Activated naive CD4-positive, alpha-beta T cell treated with anti-CD3 and anti-CD28 coated beads, Interleukin-2, amount 50 U/mL, for 72 hours (primary cell): Measurements from ENCODE around the gene ASRGL1. TPM values are rescaled to one million over a fixed set of nuclear protein-coding genes. Genes with fewer than 3 reads are reported as not detected.

ENCODE experiments used
- ATAC-seq, 2 donors: fragments of 150-1000 bp; cut with Tn5 transposase; 2 replicates each; pipeline ENCODE4 v1.10.0; 2021; ENCODE audit warnings: mild to moderate bottlenecking in 2 of 2, moderate library complexity in 2 of 2
- DNase-seq, 2 donors: peaks; one replicate each; pipeline ENCODE4 v3.0.0; 2021 to 2022; ENCODE audit warnings: low spot score in 2 of 2
- H3K27ac Mint-ChIP-seq, 2 donors: one replicate each; pipeline ENCODE4 v1.8.0; 2022; ENCODE audit warnings: mild to moderate bottlenecking in 2 of 2, mixed read lengths in 2 of 2
- H3K36me3 Mint-ChIP-seq, 2 donors: one replicate each; pipeline ENCODE4 v1.8.0; 2022; ENCODE audit warnings: mixed read lengths in 2 of 2
- H3K9me3 Mint-ChIP-seq, 2 donors: one replicate each; pipeline ENCODE4 v1.8.0; 2022; ENCODE audit warnings: mixed read lengths in 2 of 2
- total RNA-seq, 2 donors: library from RNA; stranded (reverse); gene quantifications; one replicate each; pipeline ENCODE4 v1.2.3, GENCODE V29; 2022

The ASRGL1 gene
- total RNA-seq, 2 donors from 2014 or later: 5.5 to 8.1 TPM

GRCh38 chr11:62399878-62400266 lies 62.6 kb downstream of the ASRGL1 start:
- no peaks in the 10 kb centered on the region for H3K36me3 Mint-ChIP-seq
- ATAC-seq (no peak), DNase-seq (no peak)
- H3K27ac Mint-ChIP-seq: no peak overlapping the region
- no peaks in the 10 kb centered on the region for H3K9me3 Mint-ChIP-seq

- no peaks in the 10 kb centered on the region for H3K36me3 Mint-ChIP-seq
- H3K9me3 Mint-ChIP-seq: no peaks in the 10 kb centered on the region
- no peak overlapping the region for H3K27ac Mint-ChIP-seq
- ATAC-seq (no peak), DNase-seq (no peak)
Observed at GRCh38 chr11:62400281-62400680, 63.0 kb downstream of the ASRGL1 start.

DNA sequence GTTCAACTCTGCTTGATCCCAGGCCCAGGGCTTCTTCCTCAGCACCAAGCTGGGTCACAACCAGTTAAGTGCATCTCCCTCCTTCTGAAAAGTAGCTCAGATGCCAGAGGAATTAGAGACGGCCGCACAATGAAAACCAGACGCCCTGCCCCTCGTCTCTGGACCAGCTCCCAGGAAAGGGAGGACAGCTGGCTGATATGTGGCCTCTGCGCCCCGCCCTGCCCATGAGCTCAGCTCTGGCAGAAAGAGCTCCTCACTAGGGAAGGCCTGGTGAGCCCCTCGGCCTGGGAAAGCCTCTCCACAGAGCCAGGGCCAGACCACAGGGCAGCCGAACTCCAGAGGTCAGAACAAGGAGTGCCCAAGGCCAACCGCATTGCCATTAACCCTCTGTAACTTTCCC lies 63.5 kb downstream of the ASRGL1 start:
- ATAC-seq: no peak
- no peak for DNase-seq
- Mint-ChIP-seq H3K27ac (no peak overlapping the region), H3K9me3 (no peaks in the 10 kb centered on the region), H3K36me3 (no peaks in the 10 kb centered on the region)

GRCh38 chr11:62401356-62401755 lies 64.1 kb downstream of the ASRGL1 start:
- Mint-ChIP-seq H3K27ac (peak overlapping the region; percentile 88 to 96), H3K36me3 (no peaks in the 10 kb centered on the region), H3K9me3 (no peaks in the 10 kb centered on the region)
- DNase-seq: no peak
- no peak for ATAC-seq

DNA sequence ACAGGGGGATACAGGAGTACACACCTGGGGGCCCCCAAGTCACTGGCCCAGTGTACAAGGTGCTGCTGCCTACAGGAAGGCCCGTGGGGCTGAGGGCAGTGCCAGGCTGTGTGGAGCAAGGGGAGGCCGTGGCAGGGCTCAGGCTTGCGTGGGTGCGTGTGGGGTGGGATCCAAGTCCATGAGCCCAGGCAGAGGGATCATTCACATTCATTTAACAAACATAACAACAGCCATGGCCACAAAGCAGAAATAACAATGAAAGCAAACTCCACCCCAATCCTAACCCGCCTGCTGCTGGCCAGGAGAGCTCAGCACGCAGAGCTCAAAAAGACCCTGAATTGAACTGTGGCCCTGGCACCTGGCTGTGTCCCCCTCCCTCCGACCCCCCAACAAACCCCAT lies 64.6 kb downstream of the ASRGL1 start:
- H3K9me3 Mint-ChIP-seq: no peaks in the 10 kb centered on the region
- peak in 1 of 2 donors; percentile 48 for ATAC-seq
- peak overlapping the region; percentile 88 to 96 for H3K27ac Mint-ChIP-seq
- no peaks in the 10 kb centered on the region for H3K36me3 Mint-ChIP-seq
- DNase-seq: no peak

DNA sequence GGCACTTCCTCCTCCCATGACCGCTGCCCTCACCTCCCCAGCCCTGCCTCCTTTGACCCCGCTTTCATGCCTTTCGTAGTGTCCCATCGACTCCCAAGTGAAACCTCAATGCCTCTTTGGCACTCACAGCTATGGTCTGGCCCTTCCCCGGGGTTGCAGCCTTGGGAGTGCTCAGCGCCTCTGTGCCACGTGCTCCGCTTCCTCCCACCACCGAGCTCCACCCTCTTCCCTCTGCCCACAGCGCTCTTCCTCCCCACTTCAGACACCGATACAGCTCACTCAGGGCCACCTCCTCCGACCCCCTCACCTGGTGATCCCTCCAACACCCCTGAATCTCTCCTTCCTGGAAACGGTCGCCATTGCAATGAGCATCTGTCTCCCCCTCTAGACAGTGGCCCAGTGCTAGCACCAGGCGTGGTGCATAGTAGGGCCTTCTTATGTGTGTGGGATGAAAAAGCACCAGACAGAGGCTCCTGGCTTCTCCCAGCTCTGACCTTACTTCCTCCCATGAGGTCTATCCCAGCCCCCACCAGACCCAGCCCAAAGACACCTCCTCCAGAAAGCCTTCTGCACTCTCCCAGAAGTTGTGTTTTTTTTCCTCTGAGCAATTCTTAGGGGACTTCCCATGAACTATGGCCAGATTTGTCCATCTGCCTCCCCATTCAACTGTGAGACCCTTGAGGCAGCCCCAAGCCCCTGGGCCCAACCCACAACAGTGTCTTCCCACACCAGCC lies 65.1 kb downstream of the ASRGL1 start:
- H3K27ac Mint-ChIP-seq: peak overlapping the region; percentile 88 to 96
- DNase-seq: no peak
- no peaks in the 10 kb centered on the region for H3K36me3 Mint-ChIP-seq
- peak; percentile 80 to 95 for ATAC-seq
- H3K9me3 Mint-ChIP-seq: no peaks in the 10 kb centered on the region

GRCh38 chr11:62402960-62403730 lies 65.9 kb downstream of the ASRGL1 start:
- Mint-ChIP-seq H3K27ac (peak overlapping the region; percentile 88), H3K36me3 (no peaks in the 10 kb centered on the region), H3K9me3 (no peaks in the 10 kb centered on the region)
- ATAC-seq (no peak), DNase-seq (no peak)

- Mint-ChIP-seq H3K36me3 (no peaks in the 10 kb centered on the region), H3K9me3 (no peaks in the 10 kb centered on the region), H3K27ac (peak overlapping the region; percentile 5 to 48)
- ATAC-seq (no peak), DNase-seq (no peak)
Observed at GRCh38 chr11:62404435-62404834, 67.2 kb downstream of the ASRGL1 start.

GRCh38 chr11:62404901-62405300 lies 67.7 kb downstream of the ASRGL1 start:
- Mint-ChIP-seq H3K27ac (peak overlapping the region; percentile 5 to 48), H3K36me3 (no peaks in the 10 kb centered on the region), H3K9me3 (no peaks in the 10 kb centered on the region)
- no peak for ATAC-seq
- no peak for DNase-seq

- ATAC-seq: no peak
- H3K27ac Mint-ChIP-seq: no peak overlapping the region
- DNase-seq: no peak
- H3K9me3 Mint-ChIP-seq: no peaks in the 10 kb centered on the region
- H3K36me3 Mint-ChIP-seq: no peaks in the 10 kb centered on the region
Observed at GRCh38 chr11:62406034-62406433, 68.8 kb downstream of the ASRGL1 start.

DNA sequence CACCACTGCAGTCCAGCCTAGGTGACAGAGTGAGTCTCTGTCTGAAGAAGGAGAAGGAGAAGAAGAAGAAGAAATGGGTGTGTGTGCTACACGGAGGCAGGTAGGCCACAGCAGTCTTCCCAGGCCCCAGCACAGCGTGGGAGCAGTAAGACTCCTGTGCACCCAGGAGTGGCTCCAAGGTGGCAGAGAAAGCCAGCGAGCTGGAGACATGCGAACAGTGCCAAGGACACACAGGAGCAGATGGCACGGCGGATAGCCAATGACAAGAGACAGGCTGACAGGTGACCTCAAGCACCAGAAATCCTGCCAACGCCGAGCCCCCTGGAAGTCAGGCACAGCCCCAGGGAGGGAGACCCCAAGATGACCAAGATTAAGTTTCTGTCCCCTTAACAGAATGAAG lies 72.6 kb downstream of the ASRGL1 start:
- Mint-ChIP-seq H3K36me3 (no peaks in the 10 kb centered on the region), H3K9me3 (no peaks in the 10 kb centered on the region), H3K27ac (no peak overlapping the region)
- DNase-seq (no peak), ATAC-seq (no peak)

DNA sequence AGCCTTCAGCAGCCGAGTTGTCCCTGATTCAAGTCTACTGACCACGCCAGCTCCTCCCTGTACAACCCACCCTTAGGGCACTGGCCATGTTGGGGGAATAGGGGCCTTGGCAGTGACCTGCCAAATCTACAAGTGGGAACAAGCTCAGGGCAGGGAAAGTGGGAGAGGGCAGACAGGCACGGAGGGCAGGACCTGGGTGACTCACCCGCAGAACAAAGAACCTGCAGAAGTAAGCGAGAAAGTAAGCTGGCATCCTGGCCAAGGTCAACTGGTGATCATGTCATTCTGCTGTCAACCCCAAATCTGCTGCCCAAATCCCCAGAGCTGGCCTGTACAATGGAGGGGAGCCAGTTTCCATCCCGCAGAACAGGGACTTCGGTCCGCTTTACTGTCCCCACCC lies 73.7 kb downstream of the ASRGL1 start:
- no peaks in the 10 kb centered on the region for H3K9me3 Mint-ChIP-seq
- H3K36me3 Mint-ChIP-seq: no peaks in the 10 kb centered on the region
- ATAC-seq (no peak), DNase-seq (no peak)
- no peak overlapping the region for H3K27ac Mint-ChIP-seq

DNA sequence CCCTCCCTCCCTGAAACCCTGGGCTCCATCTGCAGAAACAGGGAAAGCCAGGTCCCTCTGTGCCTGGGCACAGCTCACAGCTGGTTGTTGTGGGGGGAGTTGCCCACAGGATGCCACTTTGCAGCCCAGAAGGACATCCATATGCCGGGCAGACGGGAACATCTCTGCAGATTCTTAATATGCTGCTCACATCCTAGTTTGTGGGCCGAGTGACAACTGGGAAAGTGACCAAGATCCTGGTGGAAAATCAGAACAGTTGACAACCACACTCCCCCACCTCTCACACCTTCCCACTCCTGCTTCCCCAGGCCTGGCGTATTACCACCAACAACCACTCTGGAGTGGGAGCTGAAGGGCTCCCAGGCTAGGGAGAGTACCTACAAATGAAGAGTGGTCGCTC lies 74.3 kb downstream of the ASRGL1 start:
- Mint-ChIP-seq H3K27ac (no peak overlapping the region), H3K36me3 (no peaks in the 10 kb centered on the region), H3K9me3 (no peaks in the 10 kb centered on the region)
- DNase-seq (no peak), ATAC-seq (no peak)

DNA sequence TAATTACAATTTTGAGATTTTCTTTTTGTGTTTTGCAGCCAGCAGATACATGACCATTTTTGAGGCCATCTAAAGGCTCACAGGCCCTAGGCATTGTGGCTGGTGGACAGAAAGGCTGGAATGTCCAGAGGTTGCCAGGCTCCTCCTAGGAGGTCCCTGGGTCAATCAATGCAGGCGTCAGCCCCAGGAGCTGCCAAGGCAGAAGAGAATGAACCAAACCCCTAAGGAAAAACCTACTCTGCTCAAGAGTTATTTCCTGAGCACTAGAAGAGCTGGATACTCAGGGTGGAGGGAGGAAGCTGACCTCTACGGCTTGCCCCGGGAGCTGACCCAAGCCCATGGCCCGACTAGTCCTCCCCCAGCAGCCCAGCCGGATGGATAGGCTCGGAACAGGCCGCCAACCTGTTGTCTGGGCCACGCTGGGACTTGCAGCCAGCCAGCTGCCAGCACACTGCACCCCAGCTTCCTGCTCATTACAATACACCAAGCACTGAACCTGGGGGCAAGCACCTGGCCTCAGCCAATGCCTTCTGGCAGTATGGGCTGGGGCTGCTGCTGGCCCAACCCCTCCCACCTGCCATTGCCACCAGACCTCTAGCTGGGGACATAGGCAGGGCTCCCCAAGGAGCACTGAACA lies 75.9 kb downstream of the ASRGL1 start:
- no peak for DNase-seq
- Mint-ChIP-seq H3K36me3 (no peaks in the 10 kb centered on the region), H3K9me3 (no peaks in the 10 kb centered on the region), H3K27ac (no peak overlapping the region)
- ATAC-seq: no peak

- no peak for DNase-seq
- no peak for ATAC-seq
- H3K27ac Mint-ChIP-seq: no peak overlapping the region
- H3K36me3 Mint-ChIP-seq: no peaks in the 10 kb centered on the region
- no peaks in the 10 kb centered on the region for H3K9me3 Mint-ChIP-seq
Observed at GRCh38 chr11:62416596-62416995, 79.3 kb downstream of the ASRGL1 start.

GRCh38 chr11:62418136-62418535 lies 80.9 kb downstream of the ASRGL1 start:
- Mint-ChIP-seq H3K27ac (peak overlapping the region in 1 of 2 donors; percentile 30), H3K36me3 (no peaks in the 10 kb centered on the region), H3K9me3 (no peaks in the 10 kb centered on the region)
- DNase-seq (no peak), ATAC-seq (no peak)

- peak within 1 kb of the TSS; percentile 30 to 44 for H3K27ac Mint-ChIP-seq
- DNase-seq (no peak), ATAC-seq (no peak)
- no peaks in the 10 kb centered on the region for H3K36me3 Mint-ChIP-seq
- no peaks in the 10 kb centered on the region for H3K9me3 Mint-ChIP-seq
Observed at GRCh38 chr11:62418733-62419132, 81.5 kb downstream of the ASRGL1 start, which contains the start of gene SCGB1A1. TSS of gene SCGB1A1 (plus strand) at chr11:62419033. CDS start at chr11:62419096, 63 bp downstream.
